ENCODE data around the gene PIM2.

GRCh38 chrX:48901069-48901468, 17.8 kb downstream of the PIM2 start:
- TF ChIP-seq, protein P1, sequence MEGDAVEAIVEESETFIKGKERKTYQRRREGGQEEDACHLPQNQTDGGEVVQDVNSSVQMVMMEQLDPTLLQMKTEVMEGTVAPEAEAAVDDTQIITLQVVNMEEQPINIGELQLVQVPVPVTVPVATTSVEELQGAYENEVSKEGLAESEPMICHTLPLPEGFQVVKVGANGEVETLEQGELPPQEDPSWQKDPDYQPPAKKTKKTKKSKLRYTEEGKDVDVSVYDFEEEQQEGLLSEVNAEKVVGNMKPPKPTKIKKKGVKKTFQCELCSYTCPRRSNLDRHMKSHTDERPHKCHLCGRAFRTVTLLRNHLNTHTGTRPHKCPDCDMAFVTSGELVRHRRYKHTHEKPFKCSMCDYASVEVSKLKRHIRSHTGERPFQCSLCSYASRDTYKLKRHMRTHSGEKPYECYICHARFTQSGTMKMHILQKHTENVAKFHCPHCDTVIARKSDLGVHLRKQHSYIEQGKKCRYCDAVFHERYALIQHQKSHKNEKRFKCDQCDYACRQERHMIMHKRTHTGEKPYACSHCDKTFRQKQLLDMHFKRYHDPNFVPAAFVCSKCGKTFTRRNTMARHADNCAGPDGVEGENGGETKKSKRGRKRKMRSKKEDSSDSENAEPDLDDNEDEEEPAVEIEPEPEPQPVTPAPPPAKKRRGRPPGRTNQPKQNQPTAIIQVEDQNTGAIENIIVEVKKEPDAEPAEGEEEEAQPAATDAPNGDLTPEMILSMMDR (conservative IDR thresholded peaks at IDR 0.05 in 1 of 2, IDR thresholded peaks at IDR 0.05 in 1 of 2; ENCODE audit: extremely low read depth in 1 of 2, insufficient read depth in 1 of 2, low read depth in 1 of 2, low read length in 2 of 2), result no peak
- no peak for TF ChIP-seq EZH2 (IDR thresholded peaks at IDR 0.05; ENCODE audit: borderline replicate concordance, low read length)
